Mucosa of stomach (tissue), 1 donor: ENCODE measurements around the gene SLC49A4.
A peak's percentile ranks its signal among the peaks of the same experiment; 100 is the strongest.

Experiments
- H3K27me3 ChIP-seq: one replicate; pipeline ENCODE4 v1.7.0; 2013; ENCODE audit warnings: mild to moderate bottlenecking, low read length; ENCODE audit not compliant: control insufficient read depth, insufficient read depth
- H3K36me3 ChIP-seq: one replicate; pipeline ENCODE4 v1.7.0; 2013; ENCODE audit warnings: low read length; ENCODE audit not compliant: control insufficient read depth, insufficient read depth
- H3K4me1 ChIP-seq: one replicate; pipeline ENCODE4 v1.7.0; 2013; ENCODE audit warnings: mild to moderate bottlenecking, low read length; ENCODE audit not compliant: control insufficient read depth, insufficient read depth
- H3K4me3 ChIP-seq: one replicate; pipeline ENCODE4 v1.7.0; 2013; ENCODE audit warnings: low read length
- H3K9ac ChIP-seq: one replicate; pipeline ENCODE4 v1.7.0; 2013; ENCODE audit warnings: mild to moderate bottlenecking, low read length, moderate library complexity
- H3K9me3 ChIP-seq: one replicate; pipeline ENCODE4 v1.7.0; 2013; ENCODE audit warnings: mild to moderate bottlenecking, low read length, moderate library complexity; ENCODE audit not compliant: control insufficient read depth
- donor health status: Pancreatic carcinoma.

Gene SLC49A4

GRCh38 chr3:122793568-122794416 is 1.1 kb upstream of the SLC49A4 start, which contains the start of gene HSPBAP1:
Gene HSPBAP1, minus strand, starts transcription at chr3:122793831. Its CDS starts 151 bp downstream, at chr3:122793680.
- Histone ChIP-seq H3K4me1 (peaks cover 11% of the 10 kb centered on the region), H3K9ac (peak within 1 kb of the TSS; percentile 86), H3K4me3 (peak within 1 kb of the TSS; percentile 91), H3K36me3 (no peaks in the 10 kb centered on the region), H3K27me3 (no peaks in the 10 kb centered on the region), H3K9me3 (no peaks in the 10 kb centered on the region)

GRCh38 chr3:122794483-122794778 is 438 bp upstream of the SLC49A4 start:
- Histone ChIP-seq H3K9ac (peak overlapping the region; percentile 86), H3K4me1 (peaks cover 11% of the 10 kb centered on the region), H3K4me3 (peak overlapping the region; percentile 91)

GRCh38 chr3:122795674-122796195 is 866 bp downstream of the SLC49A4 start:
- peaks cover 11% of the 10 kb centered on the region for H3K4me1 ChIP-seq
- H3K4me3 ChIP-seq: peak overlapping the region; percentile 91
- H3K36me3 ChIP-seq: no peaks in the 10 kb centered on the region
- H3K27me3 ChIP-seq: no peaks in the 10 kb centered on the region
- peak overlapping the region; percentile 86 for H3K9ac ChIP-seq
- no peaks in the 10 kb centered on the region for H3K9me3 ChIP-seq

More at GRCh38 chr3:122794483-122794778, 438 bp upstream of the SLC49A4 start:
- Histone ChIP-seq H3K36me3 (no peaks in the 10 kb centered on the region), H3K27me3 (no peaks in the 10 kb centered on the region), H3K9me3 (no peaks in the 10 kb centered on the region)

GRCh38 chr3:122797291-122797690 is 2.4 kb downstream of the SLC49A4 start:
- no peaks in the 10 kb centered on the region for H3K36me3 ChIP-seq
- H3K27me3 ChIP-seq: no peaks in the 10 kb centered on the region
- no peak overlapping the region for H3K9ac ChIP-seq
- H3K9me3 ChIP-seq: no peaks in the 10 kb centered on the region
- no peak overlapping the region for H3K4me3 ChIP-seq
- H3K4me1 ChIP-seq: peaks cover 11% of the 10 kb centered on the region

GRCh38 chr3:122799322-122799721 is 4.5 kb downstream of the SLC49A4 start:
- Histone ChIP-seq H3K4me1 (peaks cover 11% of the 10 kb centered on the region), H3K9me3 (no peaks in the 10 kb centered on the region), H3K4me3 (no peak overlapping the region), H3K9ac (no peak overlapping the region), H3K27me3 (no peaks in the 10 kb centered on the region), H3K36me3 (no peaks in the 10 kb centered on the region)

- Histone ChIP-seq H3K27me3 (no peaks in the 10 kb centered on the region), H3K9me3 (no peaks in the 10 kb centered on the region), H3K36me3 (no peaks in the 10 kb centered on the region), H3K4me1 (peaks cover 11% of the 10 kb centered on the region), H3K4me3 (no peak overlapping the region), H3K9ac (no peak overlapping the region)
These were observed 5.2 kb downstream of the SLC49A4 start for GRCh38 chr3:122800031-122800430.

GRCh38 chr3:122800706-122801237 is 5.9 kb downstream of the SLC49A4 start:
- Histone ChIP-seq H3K9me3 (no peaks in the 10 kb centered on the region), H3K4me1 (peaks cover 7% of the 10 kb centered on the region), H3K36me3 (no peaks in the 10 kb centered on the region), H3K9ac (no peak overlapping the region), H3K4me3 (no peak overlapping the region), H3K27me3 (no peaks in the 10 kb centered on the region)

- Histone ChIP-seq H3K9ac (no peak overlapping the region), H3K36me3 (no peaks in the 10 kb centered on the region), H3K4me3 (no peak overlapping the region), H3K4me1 (no peaks in the 10 kb centered on the region), H3K27me3 (no peaks in the 10 kb centered on the region), H3K9me3 (no peaks in the 10 kb centered on the region)
These were observed 7.5 kb downstream of the SLC49A4 start for GRCh38 chr3:122802323-122802722.

GRCh38 chr3:122803977-122804376 is 9.1 kb downstream of the SLC49A4 start:
- H3K9ac ChIP-seq: no peak overlapping the region
- no peak overlapping the region for H3K4me3 ChIP-seq
- no peaks in the 10 kb centered on the region for H3K9me3 ChIP-seq
- H3K36me3 ChIP-seq: no peaks in the 10 kb centered on the region
- no peaks in the 10 kb centered on the region for H3K27me3 ChIP-seq
- no peaks in the 10 kb centered on the region for H3K4me1 ChIP-seq

GRCh38 chr3:122810734-122811133 is 15.9 kb downstream of the SLC49A4 start:
- H3K4me3 ChIP-seq: no peak overlapping the region
- no peaks in the 10 kb centered on the region for H3K9me3 ChIP-seq
- H3K4me1 ChIP-seq: no peaks in the 10 kb centered on the region
- H3K9ac ChIP-seq: no peak overlapping the region
- no peaks in the 10 kb centered on the region for H3K36me3 ChIP-seq
- no peaks in the 10 kb centered on the region for H3K27me3 ChIP-seq

- Histone ChIP-seq H3K27me3 (no peaks in the 10 kb centered on the region), H3K4me1 (no peaks in the 10 kb centered on the region)
These were observed 21.7 kb downstream of the SLC49A4 start for GRCh38 chr3:122816587-122816986.

More at GRCh38 chr3:122816587-122816986, 21.7 kb downstream of the SLC49A4 start:
- Histone ChIP-seq H3K4me3 (no peak overlapping the region), H3K36me3 (no peaks in the 10 kb centered on the region), H3K9me3 (no peaks in the 10 kb centered on the region), H3K9ac (no peak overlapping the region)
